K562 treated with DMSO at 1 percent for 48 hours (cell line): ENCODE results near the gene TMEFF2. TPM values are rescaled to one million over a fixed set of nuclear protein-coding genes. Genes with fewer than 3 reads are reported as not detected.

Source experiments
- total RNA-seq: library from RNA; unstranded; fragments of 300-600 nt; gene quantifications from 2 replicates; pipeline ENCODE4 v1.2.3, GENCODE V29; 2022; ENCODE audit warnings: low replicate concordance; ENCODE audit errors: extremely low read depth

The TMEFF2 gene
- total RNA-seq = not detected in 2 replicates

GRCh38 chr2:192194866-192195547 is at the start of gene TMEFF2:
TMEFF2 (minus strand) TSS chr2:192194933; CDS start chr2:192194524, 409 bp downstream.

